ENCODE measurements around the gene ADAMTS12.

DNA sequence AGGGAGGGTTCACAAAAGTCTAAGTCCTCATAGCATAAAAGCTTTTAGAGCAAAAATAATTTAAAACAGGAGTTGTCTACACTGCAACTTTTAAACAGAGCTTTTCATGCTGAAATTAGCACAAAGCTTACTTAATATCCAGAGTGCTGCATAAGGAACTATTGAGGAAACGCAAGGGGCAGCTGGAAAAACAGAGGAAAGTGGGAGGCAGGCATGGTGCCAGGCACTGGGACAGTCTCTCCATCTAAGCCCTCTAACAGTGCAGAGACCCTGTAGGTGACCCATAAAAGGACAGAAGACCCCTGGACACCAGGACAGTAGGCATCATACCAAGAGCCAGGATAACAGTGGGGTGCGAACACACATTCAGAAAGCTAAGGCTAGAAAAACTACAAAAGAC is 49.3 kb downstream of the ADAMTS12 start:
- TF ChIP-seq EZH2 (IDR thresholded peaks at IDR 0.05; ENCODE audit: insufficient read depth, poor library complexity, severe bottlenecking) (no peak), EZH2phosphoT487 (IDR thresholded peaks at IDR 0.05; ENCODE audit: insufficient read depth, low read depth) (no peak)

Measured in GM23248 (cell line).